SK-N-SH treated with all-trans-retinoic acid at 6 μM for 48 hours (cell line): ENCODE results near the gene GGACT.

Source experiments
- ARNTL ChIP-seq: fragments of 450-650 bp; formaldehyde crosslinking; IDR thresholded peaks from 2 replicates; pipeline ENCODE4 v1.5.0; 2020; ENCODE audit warnings: low read depth, mild to moderate bottlenecking, moderate library complexity, borderline replicate concordance
- BACH2 ChIP-seq: fragments of 250-450 bp; sonication (Bioruptor Pico); IDR thresholded peaks from 2 replicates; pipeline ENCODE4 v1.9.0; 2021; ENCODE audit warnings: mild to moderate bottlenecking, borderline replicate concordance
- CREB5 ChIP-seq: fragments of 250-450 bp; sonication (Bioruptor Pico); IDR thresholded peaks from 2 replicates; pipeline ENCODE4 v1.5.1; 2020; ENCODE audit warnings: low read depth, mild to moderate bottlenecking, moderate library complexity
- CSDC2 ChIP-seq: fragments of 250-450 bp; sonication (Bioruptor Pico); IDR thresholded peaks from 2 replicates; pipeline ENCODE4 v1.5.0; 2020; ENCODE audit warnings: mild to moderate bottlenecking, moderate library complexity
- OSR1 ChIP-seq: fragments of 250-450 bp; sonication (Bioruptor Pico); IDR thresholded peaks from 2 replicates; pipeline ENCODE4 v1.8.0; 2022; ENCODE audit warnings: moderate library complexity, mild to moderate bottlenecking, inconsistent platforms
- PATZ1 ChIP-seq: fragments of 250-450 bp; sonication (Bioruptor Pico); IDR thresholded peaks from 2 replicates; pipeline ENCODE4 v1.8.0; 2020; ENCODE audit warnings: mild to moderate bottlenecking, moderate library complexity, borderline replicate concordance
- RARB ChIP-seq: fragments of 250-450 bp; sonication (Bioruptor Pico); IDR thresholded peaks from 2 replicates; pipeline ENCODE4 v1.8.0; 2021; ENCODE audit warnings: mild to moderate bottlenecking, moderate library complexity
- SNAI2 ChIP-seq: fragments of 250-450 bp; sonication (Bioruptor Pico); IDR thresholded peaks from 2 replicates; pipeline ENCODE4 v1.5.0; 2020; ENCODE audit warnings: mild to moderate bottlenecking, moderate library complexity
- TSHZ2 ChIP-seq: fragments of 250-450 bp; sonication (Bioruptor Pico); IDR thresholded peaks from 2 replicates; pipeline ENCODE4 v1.5.0; 2020; ENCODE audit warnings: mild to moderate bottlenecking, moderate library complexity
- ZC3H10 ChIP-seq: fragments of 250-450 bp; sonication (Bioruptor Pico); IDR thresholded peaks from 2 replicates; pipeline ENCODE4 v1.5.1; 2021; ENCODE audit warnings: mild to moderate bottlenecking, moderate library complexity
- ZFP30 ChIP-seq: fragments of 450-650 bp; formaldehyde crosslinking; IDR thresholded peaks from 2 replicates; pipeline ENCODE4 v1.5.0; 2022; ENCODE audit warnings: mild to moderate bottlenecking, moderate library complexity
- ZNF565 ChIP-seq: fragments of 450-650 bp; formaldehyde crosslinking; conservative IDR thresholded peaks from 2 replicates; pipeline ENCODE4 v1.5.0; 2020; ENCODE audit warnings: low read depth, mild to moderate bottlenecking, moderate library complexity
- ZNF8 ChIP-seq: fragments of 450-650 bp; formaldehyde crosslinking; IDR thresholded peaks from 2 replicates; pipeline ENCODE4 v1.5.0; 2020; ENCODE audit warnings: mild to moderate bottlenecking, moderate library complexity

GRCh38 chr13:100564444-100565223 is 24.0 kb downstream of the GGACT start:
- TF ChIP-seq TSHZ2 (no peak), PATZ1 (CRISPR knock-in tag) (no peak), CREB5 (CRISPR knock-in tag) (no peak), ZFP30 (CRISPR knock-in tag) (no peak), ZNF8 (CRISPR knock-in tag) (no peak), ZNF565 (CRISPR knock-in tag) (no peak), ZC3H10 (CRISPR knock-in tag) (no peak), BACH2 (no peak), RARB (CRISPR knock-in tag) (no peak), SNAI2 (CRISPR knock-in tag) (no peak), OSR1 (CRISPR knock-in tag) (no peak), ARNTL (no peak), CSDC2 (CRISPR knock-in tag) (no peak)
